Keratinocyte (primary cell): ENCODE data around the gene TNIP1. TPM values are rescaled to one million over a fixed set of nuclear protein-coding genes. Genes with fewer than 3 reads are reported as not detected.

ENCODE experiments used
- DNase-seq: peaks from one replicate; pipeline ENCODE4 v3.0.0-alpha.2; 2011; ENCODE audit warnings: low read depth, missing footprints, low spot score
- FAIRE-seq: peaks from 2 replicates; lab custom pipeline; 2011; peaks lifted over from hg19 to GRCh38; lab: Jason Lieb, UNC
- H2AFZ ChIP-seq: 2 replicates; pipeline ENCODE4 v1.6.0; 2012; ENCODE audit warnings: low read length, control low read depth, inconsistent platforms; ENCODE audit not compliant: control insufficient read depth
- H3K27ac ChIP-seq: 2 replicates; pipeline ENCODE4 v1.5.1; 2011; ENCODE audit warnings: low read length; ENCODE audit not compliant: control insufficient read depth, insufficient read depth
- H3K27me3 ChIP-seq: 3 replicates; pipeline ENCODE4 v1.6.0; 2011; ENCODE audit warnings: low read length; ENCODE audit not compliant: control insufficient read depth, insufficient read depth; ENCODE audit errors: extremely low read depth
- H3K36me3 ChIP-seq, 2 experiments: 2 replicates in 1 of 2; 3 replicates in 1 of 2; pipeline ENCODE4 v1.5.1; 2011; ENCODE audit warnings: low read length in 2 of 2, mild to moderate bottlenecking in 1 of 2; ENCODE audit not compliant: control insufficient read depth in 2 of 2, insufficient read depth in 2 of 2; ENCODE audit errors: extremely low read depth in 1 of 2
- H3K4me1 ChIP-seq: 3 replicates; pipeline ENCODE4 v1.5.1; 2011; ENCODE audit warnings: low read length; ENCODE audit not compliant: control insufficient read depth, insufficient read depth; ENCODE audit errors: extremely low read depth
- H3K4me2 ChIP-seq: 3 replicates; pipeline ENCODE4 v1.6.0; 2011; ENCODE audit warnings: low read depth, low read length; ENCODE audit not compliant: control insufficient read depth, insufficient read depth; ENCODE audit errors: extremely low read depth
- H3K4me3 ChIP-seq, 3 experiments: fragments of 200-600 bp in 1 of 3; sonication (generic) in 1 of 3; 2 replicates in 2 of 3; 3 replicates in 1 of 3; pipeline ENCODE4 v1.5.1; 2011 to 2016; ENCODE audit warnings: low read length in 3 of 3, mild to moderate bottlenecking in 3 of 3, control low read depth in 2 of 3, inconsistent platforms in 1 of 3, low read depth in 1 of 3, mixed read lengths in 1 of 3, mixed run types in 1 of 3, moderate library complexity in 1 of 3; ENCODE audit not compliant: control insufficient read depth in 2 of 3, insufficient read depth in 2 of 3; ENCODE audit errors: extremely low read depth in 1 of 3
- H3K79me2 ChIP-seq: 2 replicates; pipeline ENCODE4 v1.6.0; 2012; ENCODE audit warnings: low read length; ENCODE audit not compliant: control insufficient read depth, insufficient read depth
- H3K9ac ChIP-seq: 3 replicates; pipeline ENCODE4 v1.6.0; 2011; ENCODE audit warnings: low read length; ENCODE audit not compliant: control insufficient read depth, insufficient read depth; ENCODE audit errors: extremely low read depth
- H3K9me1 ChIP-seq: 3 replicates; pipeline ENCODE4 v1.6.0; 2011; ENCODE audit warnings: low read length; ENCODE audit not compliant: control insufficient read depth, insufficient read depth; ENCODE audit errors: extremely low read depth
- H3K9me3 ChIP-seq: 2 replicates; pipeline ENCODE4 v1.5.1; 2012; ENCODE audit warnings: low read depth, low read length; ENCODE audit not compliant: control insufficient read depth
- H4K20me1 ChIP-seq: 3 replicates; pipeline ENCODE4 v1.6.0; 2011; ENCODE audit warnings: low read length; ENCODE audit not compliant: control insufficient read depth, insufficient read depth; ENCODE audit errors: extremely low read depth
- CTCF ChIP-seq, 3 experiments: IDR thresholded peaks in 1 of 3; conservative IDR thresholded peaks in 1 of 3; optimal IDR thresholded peaks in 1 of 3; 2 replicates in 2 of 3; 3 replicates in 1 of 3; pipeline versions ENCODE3 to v1.5.1; 2011; ENCODE audit warnings: low read length in 3 of 3, mild to moderate bottlenecking in 3 of 3, moderate library complexity in 2 of 3, control low read depth in 1 of 3, inconsistent platforms in 1 of 3; ENCODE audit not compliant: insufficient read depth in 2 of 3; ENCODE audit errors: extremely low read depth in 1 of 3
- EZH2 ChIP-seq: IDR thresholded peaks from one replicate; pipeline ENCODE4 v1.6.1; 2012; ENCODE audit warnings: inconsistent platforms, mild to moderate bottlenecking, low read length, moderate library complexity
- dilution Hi-C: fragments of 300-500 bp; cut with MboI; formaldehyde crosslinking; loops from one replicate; pipeline ENCODE4 v1.7.0; 2020; ENCODE audit warnings: low sequenced_read_pairs; ENCODE audit not compliant: extremely low pct_ligation_motif_present
- polyA plus RNA-seq, 5 experiments: library from polyadenylated mRNA; depleted of rRNA in 3 of 5; stranded (reverse) in 3 of 5; stranded (forward) in 1 of 5; unstranded in 1 of 5; fragments of >200 nt; gene quantifications; 1 replicate in 1 of 5; 2 replicates in 3 of 5; 3 replicates in 1 of 5; pipeline versions ENCODE4 v1.2.1 to v1.2.3, GENCODE V29; 2011 to 2012; ENCODE audit warnings: missing spikeins in 2 of 5, low read depth in 1 of 5, low replicate concordance in 1 of 5

The TNIP1 gene
- polyA plus RNA-seq, 1 donor (not counting 4 experiments of a cell fraction or from before 2014, with no cell fraction given) = 47.9 TPM

GRCh38 chr5:151123897-151124751 lies 43.3 kb upstream of the TNIP1 start:
- no peak overlapping the region for H3K4me3 ChIP-seq
- FAIRE-seq (no peak), DNase-seq (no peak)
- no peaks in the 10 kb centered on the region for H3K9me1 ChIP-seq
- no peaks in the 10 kb centered on the region for H3K36me3 ChIP-seq
- no peaks in the 10 kb centered on the region for H3K79me2 ChIP-seq
- dilution Hi-C loops = no loop called here
- H3K4me2 ChIP-seq = no peak overlapping the region
- no peaks in the 10 kb centered on the region for H4K20me1 ChIP-seq
- H3K27ac ChIP-seq = no peak overlapping the region
- no peaks in the 10 kb centered on the region for H3K4me1 ChIP-seq
- H3K9ac ChIP-seq = no peak overlapping the region
- H2AFZ ChIP-seq = no peak overlapping the region
- TF ChIP-seq CTCF (optimal IDR thresholded peaks at IDR 0.05 in 1 of 3, IDR thresholded peaks at IDR 0.05 in 1 of 3, conservative IDR thresholded peaks at IDR 0.05 in 1 of 3; ENCODE audit: extremely low read depth in 1 of 3, insufficient read depth in 2 of 3, low read length in 3 of 3) (no peak), EZH2 (no peak)
- H3K9me3 ChIP-seq = no peaks in the 10 kb centered on the region
- H3K27me3 ChIP-seq = no peaks in the 10 kb centered on the region

GRCh38 chr5:151122828-151123227 lies 42.0 kb upstream of the TNIP1 start:
- H3K9ac ChIP-seq = no peak overlapping the region
- H3K4me3 ChIP-seq = no peak overlapping the region
- H2AFZ ChIP-seq = no peak overlapping the region
- H3K9me3 ChIP-seq = no peaks in the 10 kb centered on the region
- DNase-seq (no peak), FAIRE-seq (no peak)
- H3K4me2 ChIP-seq = no peak overlapping the region
- H3K27me3 ChIP-seq = no peaks in the 10 kb centered on the region
- H3K4me1 ChIP-seq = no peaks in the 10 kb centered on the region
- no peak overlapping the region for H3K27ac ChIP-seq
- dilution Hi-C loops = no loop called here
- H3K9me1 ChIP-seq = no peaks in the 10 kb centered on the region
- no peaks in the 10 kb centered on the region for H3K79me2 ChIP-seq
- H3K36me3 ChIP-seq = no peaks in the 10 kb centered on the region
- no peaks in the 10 kb centered on the region for H4K20me1 ChIP-seq
- TF ChIP-seq EZH2 = no peak
- no peak for TF ChIP-seq CTCF (optimal IDR thresholded peaks at IDR 0.05 in 1 of 3, IDR thresholded peaks at IDR 0.05 in 1 of 3, conservative IDR thresholded peaks at IDR 0.05 in 1 of 3; ENCODE audit: extremely low read depth in 1 of 3, insufficient read depth in 2 of 3, low read length in 3 of 3)
